Epidermal melanocyte (primary cell): Measurements from ENCODE around the gene ADAMTS12.

Source experiments
- DNase-seq: peaks from one replicate; pipeline ENCODE4 v3.0.0; 2011; ENCODE audit warnings: low spot score; ENCODE audit not compliant: insufficient read length

ADAMTS12 gene

GRCh38 chr5:33489481-33490067 is 402.2 kb downstream of the ADAMTS12 start:
- no peak for DNase-seq

GRCh38 chr5:33488558-33489355 is 403.0 kb downstream of the ADAMTS12 start:
- no peak for DNase-seq

GRCh38 chr5:33487236-33487635 is 404.6 kb downstream of the ADAMTS12 start:
- no peak for DNase-seq

GRCh38 chr5:33482335-33482734 is 409.5 kb downstream of the ADAMTS12 start:
- DNase-seq = no peak

- DNase-seq = no peak
Measured at GRCh38 chr5:33480876-33481275, 410.9 kb downstream of the ADAMTS12 start.

- no peak for DNase-seq
Measured at GRCh38 chr5:33479311-33479710, 412.5 kb downstream of the ADAMTS12 start.

GRCh38 chr5:33477816-33478215 is 414.0 kb downstream of the ADAMTS12 start:
- no peak for DNase-seq

- DNase-seq = no peak
Measured at GRCh38 chr5:33476992-33477391, 414.8 kb downstream of the ADAMTS12 start.

- DNase-seq = no peak
Measured at GRCh38 chr5:33475706-33476105, 416.1 kb downstream of the ADAMTS12 start.

GRCh38 chr5:33474931-33475499 is 416.8 kb downstream of the ADAMTS12 start:
- no peak for DNase-seq

GRCh38 chr5:33474004-33474403 is 417.8 kb downstream of the ADAMTS12 start:
- no peak for DNase-seq
